HepG2 (cell line): ENCODE results near the gene ONECUT3. TPM values are rescaled to one million over a fixed set of nuclear protein-coding genes. Genes with fewer than 3 reads are reported as not detected.

Experiments used
- ATAC-seq: fragments of 200-7000 bp; cut with Tn5 transposase; 3 replicates; pipeline ENCODE4 v1.9.1; 2020; ENCODE audit warnings: mild to moderate bottlenecking, moderate library complexity
- BruUV-seq: library from RNA; stranded (reverse); fragments of 400-500 nt; replicated peaks from 2 replicates; lab custom pipeline; 2021; lab: Mats Ljungman, UMichigan
- CTCF ChIA-PET: fragments of 300-600 bp; formaldehyde crosslinking; extraction: SDS; loops from one replicate; lab custom pipeline; 2021; ENCODE audit warnings: low total read pairs, inconsistent platforms, low intra/inter-chr PET ratio; lab: Yijun Ruan, JAX
- POLR2A ChIA-PET: fragments of 350-600 bp; sonication (Branson Sonifier 250); formaldehyde crosslinking; loops from one replicate; lab custom pipeline; 2020; ENCODE audit warnings: antibody characterized with exemption, inconsistent platforms; lab: Yijun Ruan, JAX
- DNase-seq: peaks from one replicate; pipeline ENCODE4 v3.0.0-alpha.2; 2015; ENCODE audit warnings: low spot score
- FAIRE-seq: peaks from 3 replicates; lab custom pipeline; 2011; peaks lifted over from hg19 to GRCh38; lab: Jason Lieb, UNC
- H2AFZ ChIP-seq: one replicate; pipeline ENCODE4 v1.6.1; 2011; ENCODE audit warnings: low read length, inconsistent platforms
- H3K27ac ChIP-seq: fragments of 300-600 bp; 3 replicates; pipeline ENCODE4 v1.8.0; 2011; ENCODE audit warnings: mixed run types, mild to moderate bottlenecking, mixed read lengths, low read length, inconsistent platforms; ENCODE audit not compliant: insufficient read depth; ENCODE audit errors: extremely low read length
- H3K27me3 ChIP-seq, 2 experiments: fragments of 200-600 bp in 1 of 2; 2 replicates in 1 of 2; 3 replicates in 1 of 2; pipeline versions ENCODE4 v1.6.0 to v1.8.0; 2011; ENCODE audit warnings: low read length in 2 of 2, mild to moderate bottlenecking in 2 of 2, moderate library complexity in 2 of 2, inconsistent platforms in 1 of 2; ENCODE audit not compliant: insufficient read depth in 2 of 2, control insufficient read depth in 1 of 2
- H3K36me3 ChIP-seq, 2 experiments: fragments of 200-600 bp in 1 of 2; replicated peaks in 1 of 2; 2 replicates in 1 of 2; 3 replicates in 1 of 2; pipeline versions ENCODE4 v1.5.1 to v1.8.0; 2011; ENCODE audit warnings: low read length in 2 of 2, inconsistent platforms in 1 of 2; ENCODE audit not compliant: insufficient read depth in 2 of 2, control insufficient read depth in 1 of 2
- H3K4me1 ChIP-seq: 2 replicates; pipeline ENCODE4 v1.5.1; 2012; ENCODE audit warnings: low read length, inconsistent platforms; ENCODE audit not compliant: insufficient read depth
- H3K4me2 ChIP-seq: 2 replicates; pipeline ENCODE4 v1.6.0; 2011; ENCODE audit warnings: low read depth, low read length, inconsistent platforms
- H3K4me3 ChIP-seq, 3 experiments: fragments of 200-600 bp in 1 of 3; sonication (generic), shearing (Covaris generic) in 1 of 3; replicated peaks in 1 of 3; 2 replicates each; pipeline ENCODE4 v1.5.1; 2011 to 2016; ENCODE audit warnings: low read length in 3 of 3, inconsistent platforms in 2 of 3, low read depth in 2 of 3, mild to moderate bottlenecking in 2 of 3, control low read depth in 1 of 3, mixed read lengths in 1 of 3; ENCODE audit not compliant: insufficient read depth in 1 of 3
- H3K79me2 ChIP-seq: one replicate; pipeline ENCODE4 v1.6.1; 2011; ENCODE audit warnings: low read length, inconsistent platforms; ENCODE audit not compliant: insufficient read depth
- H3K9ac ChIP-seq: 2 replicates; pipeline ENCODE4 v1.6.0; 2011; ENCODE audit warnings: mild to moderate bottlenecking, low read depth, low read length, inconsistent platforms; ENCODE audit not compliant: insufficient read depth
- H3K9me3 ChIP-seq: 2 replicates; pipeline ENCODE4 v1.5.1; 2012; ENCODE audit warnings: mild to moderate bottlenecking, low read length
- H4K20me1 ChIP-seq: 2 replicates; pipeline ENCODE4 v1.6.0; 2011; ENCODE audit warnings: inconsistent platforms, mild to moderate bottlenecking, low read length, moderate library complexity; ENCODE audit not compliant: insufficient read depth
- DMAP1 ChIP-seq: IDR thresholded peaks from 2 replicates; pipeline ENCODE4 v1.6.1; 2016
- GTF2F1 ChIP-seq: fragments of 150-350 bp; IDR thresholded peaks from 2 replicates; pipeline ENCODE4 v1.6.1; 2014; ENCODE audit warnings: low read length
- PRDM4 ChIP-seq: sonication (generic); formaldehyde crosslinking; IDR thresholded peaks from 2 replicates; pipeline ENCODE4 v1.9.0; 2021; ENCODE audit warnings: missing genetic modification reagents, borderline replicate concordance
- REXO4 ChIP-seq: sonication (generic); formaldehyde crosslinking; IDR thresholded peaks from 2 replicates; pipeline ENCODE4 v1.8.0; 2022; ENCODE audit warnings: missing genetic modification reagents, mild to moderate bottlenecking, borderline replicate concordance
- USF2 ChIP-seq, 2 experiments: sonication (generic) in 1 of 2; formaldehyde crosslinking in 1 of 2; IDR thresholded peaks; 2 replicates each; pipeline versions ENCODE4 v1.5.1 to v1.6.1; 2011 to 2020; ENCODE audit warnings: borderline replicate concordance in 1 of 2, low read depth in 1 of 2, low read length in 1 of 2, mild to moderate bottlenecking in 1 of 2, missing genetic modification reagents in 1 of 2, moderate library complexity in 1 of 2
- ZFY ChIP-seq: sonication (generic); formaldehyde crosslinking; IDR thresholded peaks from 2 replicates; pipeline ENCODE4 v1.4.0; 2020; ENCODE audit warnings: missing genetic modification reagents
- ZMYM3 ChIP-seq: sonication (generic); formaldehyde crosslinking; IDR thresholded peaks from 2 replicates; pipeline ENCODE4 v1.5.1; 2020; ENCODE audit warnings: mild to moderate bottlenecking, missing genetic modification reagents
- ZNF24 ChIP-seq: fragments of 450-650 bp; IDR thresholded peaks from 2 replicates; pipeline ENCODE4 v1.6.1; 2017; ENCODE audit warnings: antibody characterized with exemption, mild to moderate bottlenecking
- ZNF768 ChIP-seq: sonication (generic); formaldehyde crosslinking; IDR thresholded peaks from 2 replicates; pipeline ENCODE4 v1.4.0; 2020; ENCODE audit warnings: missing genetic modification reagents
- ZSCAN22 ChIP-seq: sonication (generic); formaldehyde crosslinking; IDR thresholded peaks from 2 replicates; pipeline ENCODE4 v1.4.0; 2020; ENCODE audit warnings: mild to moderate bottlenecking, missing genetic modification reagents
- WGBS: methylation state at CpG from one replicate; pipeline ENCODE4 v1.1.6; 2017; ENCODE audit warnings: low lambda C conversion rate; 5-methylcytosine and 5-hydroxymethylcytosine counted together
- in situ Hi-C: cut with HindIII; loops from 2 replicates; pipeline ENCODE4 v1.10.0; 2017; ENCODE audit warnings: low pct_unique_long_range_greater_than_20kb; ENCODE audit not compliant: extremely low pct_ligation_motif_present
- intact Hi-C: fragments of 100-400 bp; cut with micrococcal nuclease; formaldehyde crosslinking; loops from one replicate; pipeline ENCODE4 v1.10.0; 2022; ENCODE audit not compliant: unreplicated experiment
- polyA plus RNA-seq, 8 experiments: library from polyadenylated mRNA; depleted of rRNA in 3 of 8; stranded (reverse) in 7 of 8; unstranded in 1 of 8; fragments of >200 nt; fragmentation: Illumina TruSeq in 4 of 8; extraction: Trizol in 4 of 8; gene quantifications; 2 replicates each; pipeline versions ENCODE4 v1.2.1 to v1.2.3, GENCODE V29; 2011 to 2016; ENCODE audit warnings: low read depth in 4 of 8, missing spikeins in 1 of 8, mixed read lengths in 1 of 8; ENCODE audit not compliant: insufficient read depth in 1 of 8
- total RNA-seq, 5 experiments: library from RNA; depleted of rRNA; stranded (reverse); fragments of >200 nt; fragmentation: Illumina TruSeq; extraction: Trizol; gene quantifications; 2 replicates each; pipeline ENCODE4 v1.2.3, GENCODE V29; 2016; ENCODE audit warnings: low read depth in 1 of 5

ONECUT3 gene
- total and polyA plus RNA-seq, 2 of the 13 experiments (the other 11 are each of a cell fraction or from before 2014, with no cell fraction given), result under 0.01 TPM; not detected in 1

GRCh38 chr19:1719519-1719918 lies 33.8 kb upstream of the ONECUT3 start:
- POLR2A ChIA-PET, result no interaction called here
- H3K4me3 ChIP-seq, result no peak overlapping the region
- H2AFZ ChIP-seq, result no peak overlapping the region
- peaks cover 11 to 32% of the 10 kb centered on the region in 2 experiments; a peak in 4 of 5 replicates for H3K27me3 ChIP-seq
- ATAC-seq (no peak), FAIRE-seq (no peak), DNase-seq (no peak)
- H3K79me2 ChIP-seq, result no peaks in the 10 kb centered on the region
- WGBS, result 54% methylated on average over 5 of the region's 5 CpGs
- BruUV-seq, result no TSS peak
- H3K36me3 ChIP-seq, result no peaks in the 10 kb centered on the region
- H3K4me2 ChIP-seq, result no peak overlapping the region
- TF ChIP-seq ZMYM3 (CRISPR knock-in tag) (0 out of 2 replicates have a peak, but pooled peaks have one; percentile 20), DMAP1 (CRISPR knock-in tag) (no peak), ZSCAN22 (no peak), ZFY (no peak), GTF2F1 (no peak), USF2 (IDR thresholded peaks at IDR 0.05; ENCODE audit: low read depth, low read length) (no peak), USF2 (CRISPR knock-in tag; IDR thresholded peaks at IDR 0.05; ENCODE audit: borderline replicate concordance) (no peak), REXO4 (CRISPR knock-in tag) (no peak), ZNF24 (no peak), ZNF768 (CRISPR knock-in tag) (peak; percentile 91), PRDM4 (no peak)
- CTCF ChIA-PET, result no interaction called here
- no peaks in the 10 kb centered on the region for H3K9me3 ChIP-seq
- in situ Hi-C loops (no loop called here), intact Hi-C loops (no loop called here)
- no peak overlapping the region for H3K27ac ChIP-seq
- no peaks in the 10 kb centered on the region for H3K4me1 ChIP-seq
- no peaks in the 10 kb centered on the region for H4K20me1 ChIP-seq
- H3K9ac ChIP-seq, result no peak overlapping the region
